Keratinocyte (primary cell): ENCODE measurements around the gene SDK1. TPM values are rescaled to one million over a fixed set of nuclear protein-coding genes. Genes with fewer than 3 reads are reported as not detected.

Source experiments
- DNase-seq: peaks from one replicate; pipeline ENCODE4 v3.0.0-alpha.2; 2011; ENCODE audit warnings: low read depth, missing footprints, low spot score
- FAIRE-seq: peaks from 2 replicates; lab custom pipeline; 2011; peaks lifted over from hg19 to GRCh38; lab: Jason Lieb, UNC
- H2AFZ ChIP-seq: 2 replicates; pipeline ENCODE4 v1.6.0; 2012; ENCODE audit warnings: low read length, control low read depth, inconsistent platforms; ENCODE audit not compliant: control insufficient read depth
- H3K27ac ChIP-seq: 2 replicates; pipeline ENCODE4 v1.5.1; 2011; ENCODE audit warnings: low read length; ENCODE audit not compliant: control insufficient read depth, insufficient read depth
- H3K27me3 ChIP-seq: 3 replicates; pipeline ENCODE4 v1.6.0; 2011; ENCODE audit warnings: low read length; ENCODE audit not compliant: control insufficient read depth, insufficient read depth; ENCODE audit errors: extremely low read depth
- H3K36me3 ChIP-seq, 2 experiments: 2 replicates in 1 of 2; 3 replicates in 1 of 2; pipeline ENCODE4 v1.5.1; 2011; ENCODE audit warnings: low read length in 2 of 2, mild to moderate bottlenecking in 1 of 2; ENCODE audit not compliant: control insufficient read depth in 2 of 2, insufficient read depth in 2 of 2; ENCODE audit errors: extremely low read depth in 1 of 2
- H3K4me1 ChIP-seq: 3 replicates; pipeline ENCODE4 v1.5.1; 2011; ENCODE audit warnings: low read length; ENCODE audit not compliant: control insufficient read depth, insufficient read depth; ENCODE audit errors: extremely low read depth
- H3K4me2 ChIP-seq: 3 replicates; pipeline ENCODE4 v1.6.0; 2011; ENCODE audit warnings: low read depth, low read length; ENCODE audit not compliant: control insufficient read depth, insufficient read depth; ENCODE audit errors: extremely low read depth
- H3K4me3 ChIP-seq, 3 experiments: fragments of 200-600 bp in 1 of 3; sonication (generic) in 1 of 3; 2 replicates in 2 of 3; 3 replicates in 1 of 3; pipeline ENCODE4 v1.5.1; 2011 to 2016; ENCODE audit warnings: low read length in 3 of 3, mild to moderate bottlenecking in 3 of 3, control low read depth in 2 of 3, inconsistent platforms in 1 of 3, low read depth in 1 of 3, mixed read lengths in 1 of 3, mixed run types in 1 of 3, moderate library complexity in 1 of 3; ENCODE audit not compliant: control insufficient read depth in 2 of 3, insufficient read depth in 2 of 3; ENCODE audit errors: extremely low read depth in 1 of 3
- H3K79me2 ChIP-seq: 2 replicates; pipeline ENCODE4 v1.6.0; 2012; ENCODE audit warnings: low read length; ENCODE audit not compliant: control insufficient read depth, insufficient read depth
- H3K9ac ChIP-seq: 3 replicates; pipeline ENCODE4 v1.6.0; 2011; ENCODE audit warnings: low read length; ENCODE audit not compliant: control insufficient read depth, insufficient read depth; ENCODE audit errors: extremely low read depth
- H3K9me1 ChIP-seq: 3 replicates; pipeline ENCODE4 v1.6.0; 2011; ENCODE audit warnings: low read length; ENCODE audit not compliant: control insufficient read depth, insufficient read depth; ENCODE audit errors: extremely low read depth
- H3K9me3 ChIP-seq: 2 replicates; pipeline ENCODE4 v1.5.1; 2012; ENCODE audit warnings: low read depth, low read length; ENCODE audit not compliant: control insufficient read depth
- H4K20me1 ChIP-seq: 3 replicates; pipeline ENCODE4 v1.6.0; 2011; ENCODE audit warnings: low read length; ENCODE audit not compliant: control insufficient read depth, insufficient read depth; ENCODE audit errors: extremely low read depth
- CTCF ChIP-seq, 3 experiments: IDR thresholded peaks in 1 of 3; conservative IDR thresholded peaks in 1 of 3; optimal IDR thresholded peaks in 1 of 3; 2 replicates in 2 of 3; 3 replicates in 1 of 3; pipeline versions ENCODE3 to v1.5.1; 2011; ENCODE audit warnings: low read length in 3 of 3, mild to moderate bottlenecking in 3 of 3, moderate library complexity in 2 of 3, control low read depth in 1 of 3, inconsistent platforms in 1 of 3; ENCODE audit not compliant: insufficient read depth in 2 of 3; ENCODE audit errors: extremely low read depth in 1 of 3
- EZH2 ChIP-seq: IDR thresholded peaks from one replicate; pipeline ENCODE4 v1.6.1; 2012; ENCODE audit warnings: inconsistent platforms, mild to moderate bottlenecking, low read length, moderate library complexity
- dilution Hi-C: fragments of 300-500 bp; cut with MboI; formaldehyde crosslinking; loops from one replicate; pipeline ENCODE4 v1.7.0; 2020; ENCODE audit warnings: low sequenced_read_pairs; ENCODE audit not compliant: extremely low pct_ligation_motif_present
- polyA plus RNA-seq, 5 experiments: library from polyadenylated mRNA; depleted of rRNA in 3 of 5; stranded (reverse) in 3 of 5; stranded (forward) in 1 of 5; unstranded in 1 of 5; fragments of >200 nt; gene quantifications; 1 replicate in 1 of 5; 2 replicates in 3 of 5; 3 replicates in 1 of 5; pipeline versions ENCODE4 v1.2.1 to v1.2.3, GENCODE V29; 2011 to 2012; ENCODE audit warnings: missing spikeins in 2 of 5, low read depth in 1 of 5, low replicate concordance in 1 of 5

Gene SDK1
- polyA plus RNA-seq, 1 donor (not counting 4 experiments of a cell fraction or from before 2014, with no cell fraction given) = 0.66 TPM

- H3K4me2 ChIP-seq = no peak overlapping the region
- DNase-seq (no peak), FAIRE-seq (no peak)
- H3K36me3 ChIP-seq = peaks cover 0 to 2% of the 10 kb centered on the region in 2 experiments
- no peaks in the 10 kb centered on the region for H3K9me3 ChIP-seq
- no peak overlapping the region for H2AFZ ChIP-seq
- H3K9me1 ChIP-seq = no peaks in the 10 kb centered on the region
- TF ChIP-seq EZH2 (no peak), CTCF (optimal IDR thresholded peaks at IDR 0.05 in 1 of 3, IDR thresholded peaks at IDR 0.05 in 1 of 3, conservative IDR thresholded peaks at IDR 0.05 in 1 of 3; ENCODE audit: extremely low read depth in 1 of 3, insufficient read depth in 2 of 3, low read length in 3 of 3) (no peak)
- H3K4me3 ChIP-seq = no peak overlapping the region
- no peak overlapping the region for H3K27ac ChIP-seq
- no peaks in the 10 kb centered on the region for H3K4me1 ChIP-seq
- no peaks in the 10 kb centered on the region for H3K27me3 ChIP-seq
- dilution Hi-C loops = no loop called here
- H4K20me1 ChIP-seq = no peaks in the 10 kb centered on the region
- H3K79me2 ChIP-seq = no peaks in the 10 kb centered on the region
- no peak overlapping the region for H3K9ac ChIP-seq
Measured at GRCh38 chr7:4182605-4183300, 881.7 kb downstream of the SDK1 start.

GRCh38 chr7:4184653-4185052 is 883.6 kb downstream of the SDK1 start:
- H3K4me3 ChIP-seq = no peak overlapping the region
- H2AFZ ChIP-seq = no peak overlapping the region
- TF ChIP-seq CTCF (optimal IDR thresholded peaks at IDR 0.05 in 1 of 3, IDR thresholded peaks at IDR 0.05 in 1 of 3, conservative IDR thresholded peaks at IDR 0.05 in 1 of 3; ENCODE audit: extremely low read depth in 1 of 3, insufficient read depth in 2 of 3, low read length in 3 of 3) (no peak), EZH2 (no peak)
- no peaks in the 10 kb centered on the region for H3K9me3 ChIP-seq
- no peak overlapping the region for H3K27ac ChIP-seq
- dilution Hi-C loops = no loop called here
- no peaks in the 10 kb centered on the region for H4K20me1 ChIP-seq
- no peak for FAIRE-seq
- H3K36me3 ChIP-seq = peaks cover 0 to 2% of the 10 kb centered on the region in 2 experiments
- no peak for DNase-seq
- H3K9me1 ChIP-seq = no peaks in the 10 kb centered on the region
- H3K4me1 ChIP-seq = peaks cover 11% of the 10 kb centered on the region
- no peak overlapping the region for H3K4me2 ChIP-seq
- no peaks in the 10 kb centered on the region for H3K79me2 ChIP-seq
- H3K27me3 ChIP-seq = no peaks in the 10 kb centered on the region
- H3K9ac ChIP-seq = no peak overlapping the region
